ENCODE results near the gene NOXRED1. TPM values are rescaled to one million over a fixed set of nuclear protein-coding genes. Genes with fewer than 3 reads are reported as not detected.

The NOXRED1 gene
- total RNA-seq: under 1 TPM; 0.27 to 0.41 TPM

- no peaks in the 10 kb centered on the region for H3K4me1 Mint-ChIP-seq (ENCODE audit: low read depth)
- H3K9me3 Mint-ChIP-seq: peaks cover 10% of the 10 kb centered on the region
- H3K27ac Mint-ChIP-seq: no peak within 1 kb of the TSS
- intact Hi-C loops (cut with micrococcal nuclease): no loop called here
- peaks cover 58% of the 10 kb centered on the region for H3K36me3 Mint-ChIP-seq (ENCODE audit: low read depth)
- H3K27me3 Mint-ChIP-seq: no peaks in the 10 kb centered on the region
- ATAC-seq: no peak
- DNase-seq: no peak
- H3K4me3 Mint-ChIP-seq: no peak within 1 kb of the TSS
- CTCF ChIA-PET: no interaction called here
- POLR2A ChIA-PET: no interaction called here
- no peak for TF ChIP-seq CTCF (IDR thresholded peaks at IDR 0.05)
Measured at GRCh38 chr14:77423423-77423822, at the start of gene NOXRED1. Gene NOXRED1, minus strand, starts transcription at chr14:77423523. Its CDS starts 634 bp downstream, at chr14:77422889.

- Mint-ChIP-seq H3K36me3 (ENCODE audit: low read depth) (peaks cover 31% of the 10 kb centered on the region), H3K4me3 (no peak overlapping the region), H3K27ac (no peak overlapping the region), H3K27me3 (no peaks in the 10 kb centered on the region), H3K4me1 (ENCODE audit: low read depth) (no peaks in the 10 kb centered on the region), H3K9me3 (no peaks in the 10 kb centered on the region)
- DNase-seq (no peak), ATAC-seq (no peak)
- ChIA-PET POLR2A (no interaction called here), CTCF (interaction anchor here (1.6 kb wide), 1 partner anchor 11 kb away, joined by 3 read pairs; no protein-coding TSS in a partner anchor)
- TF ChIP-seq CTCF (IDR thresholded peaks at IDR 0.05): no peak
- intact Hi-C loops (cut with micrococcal nuclease): no loop called here
Measured at GRCh38 chr14:77470224-77470870, 47.0 kb upstream of the NOXRED1 start.

- CTCF ChIA-PET: interaction anchor here (3.2 kb wide), 1 partner anchor 10 kb away, joined by 12 read pairs; no protein-coding TSS in a partner anchor
- ATAC-seq: no peak
- H3K4me3 Mint-ChIP-seq: no peak overlapping the region
Measured at GRCh38 chr14:77469539-77469938, 46.2 kb upstream of the NOXRED1 start.

GRCh38 chr14:77469067-77469505 lies 45.8 kb upstream of the NOXRED1 start:
- Mint-ChIP-seq H3K4me3 (no peak overlapping the region), H3K4me1 (ENCODE audit: low read depth) (no peaks in the 10 kb centered on the region), H3K27me3 (no peaks in the 10 kb centered on the region), H3K9me3 (no peaks in the 10 kb centered on the region), H3K27ac (no peak overlapping the region), H3K36me3 (ENCODE audit: low read depth) (peaks cover 40% of the 10 kb centered on the region)
- no peak for TF ChIP-seq CTCF (IDR thresholded peaks at IDR 0.05)
- DNase-seq: no peak
- ChIA-PET POLR2A (interaction anchor here (0.8 to 1.2 kb wide), 2 partner anchors 9 to 24 kb away, joined by 3 to 5 read pairs; no protein-coding TSS in a partner anchor), CTCF (interaction anchor here (3.2 kb wide), 1 partner anchor 10 kb away, joined by 12 read pairs; no protein-coding TSS in a partner anchor)
- intact Hi-C loops (cut with micrococcal nuclease): no loop called here
- ATAC-seq: no peak

More at GRCh38 chr14:77469539-77469938, 46.2 kb upstream of the NOXRED1 start:
- POLR2A ChIA-PET: interaction anchor here (0.8 to 1.2 kb wide), 2 partner anchors 10 to 24 kb away, joined by 3 to 5 read pairs; no protein-coding TSS in a partner anchor
- H3K27me3 Mint-ChIP-seq: no peaks in the 10 kb centered on the region
- intact Hi-C loops (cut with micrococcal nuclease): no loop called here
- DNase-seq: no peak
- no peak overlapping the region for H3K27ac Mint-ChIP-seq
- TF ChIP-seq CTCF (IDR thresholded peaks at IDR 0.05): no peak
- H3K9me3 Mint-ChIP-seq: no peaks in the 10 kb centered on the region
- no peaks in the 10 kb centered on the region for H3K4me1 Mint-ChIP-seq (ENCODE audit: low read depth)
- H3K36me3 Mint-ChIP-seq (ENCODE audit: low read depth): peaks cover 38% of the 10 kb centered on the region

DNA sequence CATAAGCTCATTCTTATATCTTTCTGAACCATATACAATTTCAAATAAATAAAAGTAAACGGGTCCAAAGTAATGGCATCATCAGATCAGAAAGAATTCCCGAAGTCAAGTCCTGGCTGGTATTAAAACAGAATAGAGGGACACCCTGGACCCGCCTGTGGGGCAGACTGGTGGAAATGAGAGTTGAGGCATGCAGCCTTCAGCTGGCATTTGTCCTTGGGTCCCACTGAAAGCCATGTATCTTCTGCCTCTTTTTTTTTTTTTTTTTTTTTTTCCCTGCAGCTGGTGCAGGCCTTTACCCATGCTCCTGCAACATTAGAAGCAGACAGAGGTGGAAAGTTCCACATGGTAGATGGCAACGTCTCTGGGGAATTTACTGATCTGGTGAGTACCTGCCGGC lies 44.5 kb upstream of the NOXRED1 start:
- Mint-ChIP-seq H3K27ac (no peak overlapping the region), H3K9me3 (no peaks in the 10 kb centered on the region), H3K36me3 (ENCODE audit: low read depth) (peaks cover 49% of the 10 kb centered on the region), H3K27me3 (no peaks in the 10 kb centered on the region), H3K4me3 (no peak overlapping the region), H3K4me1 (ENCODE audit: low read depth) (no peaks in the 10 kb centered on the region)
- no peak for TF ChIP-seq CTCF (IDR thresholded peaks at IDR 0.05)
- DNase-seq (no peak), ATAC-seq (no peak)
- ChIA-PET CTCF (interaction anchor here (3.2 kb wide), 1 partner anchor 8 kb away, joined by 12 read pairs; no protein-coding TSS in a partner anchor), POLR2A (interaction anchor here (1.3 kb wide), 1 partner anchor 9 kb away, joined by 5 read pairs; no protein-coding TSS in a partner anchor)
- intact Hi-C loops (cut with micrococcal nuclease): no loop called here
